HepG2 (cell line): Measurements from ENCODE around the gene ANKZF1. TPM values are rescaled to one million over a fixed set of nuclear protein-coding genes. Genes with fewer than 3 reads are reported as not detected.

Source experiments
- AHR ChIP-seq: IDR thresholded peaks from 2 replicates; pipeline ENCODE4 v1.6.1; 2018; ENCODE audit warnings: missing genetic modification reagents, missing compliant biosample characterization
- AKAP8 ChIP-seq: sonication (generic); formaldehyde crosslinking; IDR thresholded peaks from 2 replicates; pipeline ENCODE4 v1.5.1; 2020; ENCODE audit warnings: mild to moderate bottlenecking, missing genetic modification reagents
- GLI4 ChIP-seq: sonication (generic); formaldehyde crosslinking; IDR thresholded peaks from 2 replicates; pipeline ENCODE4 v1.5.1; 2020; ENCODE audit warnings: missing genetic modification reagents, mild to moderate bottlenecking, moderate library complexity, borderline replicate concordance
- HNRNPL ChIP-seq: fragments of 200-400 bp; formaldehyde crosslinking; IDR thresholded peaks from 2 replicates; pipeline ENCODE4 v1.6.1; 2017; ENCODE audit warnings: mild to moderate bottlenecking, low read depth, low read length
- NR1H2 ChIP-seq: sonication (generic); formaldehyde crosslinking; IDR thresholded peaks from 2 replicates; pipeline ENCODE4 v1.8.1; 2022; ENCODE audit warnings: low read depth, missing genetic modification reagents, borderline replicate concordance
- RFX1 ChIP-seq: fragments of 450-650 bp; IDR thresholded peaks from 2 replicates; pipeline ENCODE4 v1.6.1; 2017
- ZNF20 ChIP-seq: sonication (generic); formaldehyde crosslinking; IDR thresholded peaks from 2 replicates; pipeline ENCODE4 v1.4.0; 2020; ENCODE audit warnings: mild to moderate bottlenecking, moderate library complexity, missing genetic modification reagents
- ZNF468 ChIP-seq: sonication (generic); formaldehyde crosslinking; IDR thresholded peaks from 2 replicates; pipeline ENCODE4 v1.8.0; 2022; ENCODE audit warnings: mild to moderate bottlenecking, moderate library complexity, missing genetic modification reagents
- ZNF503 ChIP-seq: sonication (generic); formaldehyde crosslinking; IDR thresholded peaks from 2 replicates; pipeline ENCODE4 v1.4.0; 2020; ENCODE audit warnings: missing genetic modification reagents
- ZNF691 ChIP-seq: sonication (generic); formaldehyde crosslinking; IDR thresholded peaks from 2 replicates; pipeline ENCODE4 v1.4.0; 2020; ENCODE audit warnings: missing genetic modification reagents, low read depth, mild to moderate bottlenecking, borderline replicate concordance
- ZNF777 ChIP-seq: sonication (generic); formaldehyde crosslinking; IDR thresholded peaks from 2 replicates; pipeline ENCODE4 v1.4.0; 2020; ENCODE audit warnings: missing genetic modification reagents
- polyA plus RNA-seq, 8 experiments: library from polyadenylated mRNA; depleted of rRNA in 3 of 8; stranded (reverse) in 7 of 8; unstranded in 1 of 8; fragments of >200 nt; fragmentation: Illumina TruSeq in 4 of 8; extraction: Trizol in 4 of 8; gene quantifications; 2 replicates each; pipeline versions ENCODE4 v1.2.1 to v1.2.3, GENCODE V29; 2011 to 2016; ENCODE audit warnings: low read depth in 4 of 8, missing spikeins in 1 of 8, mixed read lengths in 1 of 8; ENCODE audit not compliant: insufficient read depth in 1 of 8
- total RNA-seq, 5 experiments: library from RNA; depleted of rRNA; stranded (reverse); fragments of >200 nt; fragmentation: Illumina TruSeq; extraction: Trizol; gene quantifications; 2 replicates each; pipeline ENCODE4 v1.2.3, GENCODE V29; 2016; ENCODE audit warnings: low read depth in 1 of 5
- TF ChIP-seq, protein P1 (sequence below): sonication (generic); formaldehyde crosslinking; IDR thresholded peaks from 2 replicates; pipeline ENCODE4 v1.9.0; 2022; ENCODE audit warnings: low read depth, missing genetic modification reagents
- TF ChIP-seq, protein P2 (sequence below): sonication (generic); formaldehyde crosslinking; IDR thresholded peaks from 2 replicates; pipeline ENCODE4 v1.8.0; 2022; ENCODE audit warnings: mild to moderate bottlenecking, missing genetic modification reagents
- TF ChIP-seq, protein P3 (sequence below): sonication (generic); formaldehyde crosslinking; IDR thresholded peaks from 2 replicates; pipeline ENCODE4 v1.9.0; 2021; ENCODE audit warnings: missing genetic modification reagents, mild to moderate bottlenecking, borderline replicate concordance
- TF ChIP-seq, protein P4 (sequence below), 2 experiments: IDR thresholded peaks; 2 replicates each; pipeline ENCODE4 v1.6.1; 2011 to 2012; ENCODE audit warnings: low read length in 2 of 2, borderline replicate concordance in 1 of 2, low read depth in 1 of 2, mild to moderate bottlenecking in 1 of 2, moderate library complexity in 1 of 2

Gene ANKZF1
- total and polyA plus RNA-seq, 2 of the 13 experiments (the other 11 are each of a cell fraction or from before 2014, with no cell fraction given), result 25.3 to 128 TPM

- TF ChIP-seq, protein P1, sequence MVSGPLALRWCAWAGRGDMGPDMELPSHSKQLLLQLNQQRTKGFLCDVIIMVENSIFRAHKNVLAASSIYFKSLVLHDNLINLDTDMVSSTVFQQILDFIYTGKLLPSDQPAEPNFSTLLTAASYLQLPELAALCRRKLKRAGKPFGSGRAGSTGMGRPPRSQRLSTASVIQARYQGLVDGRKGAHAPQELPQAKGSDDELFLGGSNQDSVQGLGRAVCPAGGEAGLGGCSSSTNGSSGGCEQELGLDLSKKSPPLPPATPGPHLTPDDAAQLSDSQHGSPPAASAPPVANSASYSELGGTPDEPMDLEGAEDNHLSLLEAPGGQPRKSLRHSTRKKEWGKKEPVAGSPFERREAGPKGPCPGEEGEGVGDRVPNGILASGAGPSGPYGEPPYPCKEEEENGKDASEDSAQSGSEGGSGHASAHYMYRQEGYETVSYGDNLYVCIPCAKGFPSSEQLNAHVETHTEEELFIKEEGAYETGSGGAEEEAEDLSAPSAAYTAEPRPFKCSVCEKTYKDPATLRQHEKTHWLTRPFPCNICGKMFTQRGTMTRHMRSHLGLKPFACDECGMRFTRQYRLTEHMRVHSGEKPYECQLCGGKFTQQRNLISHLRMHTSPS, result peak; percentile 35; the same call in 1 of the 2 replicates
- TF ChIP-seq ZNF503 (CRISPR knock-in tag), result peak; percentile 46; the same call in 1 of the 2 replicates
- TF ChIP-seq RFX1, result peak; percentile 58; the same call in 1 of the 2 replicates
- peak; percentile 83; the same call in 1 of the 2 replicates for TF ChIP-seq ZNF777 (CRISPR knock-in tag)
- TF ChIP-seq, protein P2, sequence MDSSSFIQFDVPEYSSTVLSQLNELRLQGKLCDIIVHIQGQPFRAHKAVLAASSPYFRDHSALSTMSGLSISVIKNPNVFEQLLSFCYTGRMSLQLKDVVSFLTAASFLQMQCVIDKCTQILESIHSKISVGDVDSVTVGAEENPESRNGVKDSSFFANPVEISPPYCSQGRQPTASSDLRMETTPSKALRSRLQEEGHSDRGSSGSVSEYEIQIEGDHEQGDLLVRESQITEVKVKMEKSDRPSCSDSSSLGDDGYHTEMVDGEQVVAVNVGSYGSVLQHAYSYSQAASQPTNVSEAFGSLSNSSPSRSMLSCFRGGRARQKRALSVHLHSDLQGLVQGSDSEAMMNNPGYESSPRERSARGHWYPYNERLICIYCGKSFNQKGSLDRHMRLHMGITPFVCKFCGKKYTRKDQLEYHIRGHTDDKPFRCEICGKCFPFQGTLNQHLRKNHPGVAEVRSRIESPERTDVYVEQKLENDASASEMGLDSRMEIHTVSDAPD, result no peak
- TF ChIP-seq ZNF468 (CRISPR knock-in tag), result 0 out of 2 replicates have a peak, but pooled peaks have one; percentile 21
- TF ChIP-seq NR1H2 (CRISPR knock-in tag), result peak; percentile 96
- TF ChIP-seq HNRNPL, result peak; percentile 85
- TF ChIP-seq, protein P3, sequence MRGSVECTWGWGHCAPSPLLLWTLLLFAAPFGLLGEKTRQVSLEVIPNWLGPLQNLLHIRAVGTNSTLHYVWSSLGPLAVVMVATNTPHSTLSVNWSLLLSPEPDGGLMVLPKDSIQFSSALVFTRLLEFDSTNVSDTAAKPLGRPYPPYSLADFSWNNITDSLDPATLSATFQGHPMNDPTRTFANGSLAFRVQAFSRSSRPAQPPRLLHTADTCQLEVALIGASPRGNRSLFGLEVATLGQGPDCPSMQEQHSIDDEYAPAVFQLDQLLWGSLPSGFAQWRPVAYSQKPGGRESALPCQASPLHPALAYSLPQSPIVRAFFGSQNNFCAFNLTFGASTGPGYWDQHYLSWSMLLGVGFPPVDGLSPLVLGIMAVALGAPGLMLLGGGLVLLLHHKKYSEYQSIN (CRISPR knock-in tag), result 0 out of 2 replicates have a peak, but pooled peaks have one; percentile 33
- TF ChIP-seq AKAP8, result no peak
- no peak for TF ChIP-seq ZNF20
- TF ChIP-seq, protein P4, sequence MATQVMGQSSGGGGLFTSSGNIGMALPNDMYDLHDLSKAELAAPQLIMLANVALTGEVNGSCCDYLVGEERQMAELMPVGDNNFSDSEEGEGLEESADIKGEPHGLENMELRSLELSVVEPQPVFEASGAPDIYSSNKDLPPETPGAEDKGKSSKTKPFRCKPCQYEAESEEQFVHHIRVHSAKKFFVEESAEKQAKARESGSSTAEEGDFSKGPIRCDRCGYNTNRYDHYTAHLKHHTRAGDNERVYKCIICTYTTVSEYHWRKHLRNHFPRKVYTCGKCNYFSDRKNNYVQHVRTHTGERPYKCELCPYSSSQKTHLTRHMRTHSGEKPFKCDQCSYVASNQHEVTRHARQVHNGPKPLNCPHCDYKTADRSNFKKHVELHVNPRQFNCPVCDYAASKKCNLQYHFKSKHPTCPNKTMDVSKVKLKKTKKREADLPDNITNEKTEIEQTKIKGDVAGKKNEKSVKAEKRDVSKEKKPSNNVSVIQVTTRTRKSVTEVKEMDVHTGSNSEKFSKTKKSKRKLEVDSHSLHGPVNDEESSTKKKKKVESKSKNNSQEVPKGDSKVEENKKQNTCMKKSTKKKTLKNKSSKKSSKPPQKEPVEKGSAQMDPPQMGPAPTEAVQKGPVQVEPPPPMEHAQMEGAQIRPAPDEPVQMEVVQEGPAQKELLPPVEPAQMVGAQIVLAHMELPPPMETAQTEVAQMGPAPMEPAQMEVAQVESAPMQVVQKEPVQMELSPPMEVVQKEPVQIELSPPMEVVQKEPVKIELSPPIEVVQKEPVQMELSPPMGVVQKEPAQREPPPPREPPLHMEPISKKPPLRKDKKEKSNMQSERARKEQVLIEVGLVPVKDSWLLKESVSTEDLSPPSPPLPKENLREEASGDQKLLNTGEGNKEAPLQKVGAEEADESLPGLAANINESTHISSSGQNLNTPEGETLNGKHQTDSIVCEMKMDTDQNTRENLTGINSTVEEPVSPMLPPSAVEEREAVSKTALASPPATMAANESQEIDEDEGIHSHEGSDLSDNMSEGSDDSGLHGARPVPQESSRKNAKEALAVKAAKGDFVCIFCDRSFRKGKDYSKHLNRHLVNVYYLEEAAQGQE (IDR thresholded peaks at IDR 0.05; ENCODE audit: borderline replicate concordance in 1 of 2, low read depth in 1 of 2, low read length in 2 of 2), result peak in 1 of 2 experiments; percentile 89; a peak in 2 of 4 replicates
- peak; percentile 97; the same call in 1 of the 2 replicates for TF ChIP-seq GLI4 (CRISPR knock-in tag)
- TF ChIP-seq ZNF691 (CRISPR knock-in tag), result peak; percentile 11; the same call in 1 of the 2 replicates
- 0 out of 2 replicates have a peak, but pooled peaks have one; percentile 24 for TF ChIP-seq AHR (CRISPR knock-in tag)
- TF ChIP-seq, all 625 proteins: peak for 73
Observed at GRCh38 chr2:219218217-219218731, 11.3 kb upstream of the ANKZF1 start (continued).
